Subcutaneous adipose tissue (tissue), 4 donors: ENCODE measurements around the gene KIAA0232. TPM values are rescaled to one million over a fixed set of nuclear protein-coding genes. Genes with fewer than 3 reads are reported as not detected.

Experiments
- total RNA-seq, 4 donors: library from RNA; depleted of rRNA; stranded (reverse); fragments of >200 nt; gene quantifications; one replicate each; pipeline ENCODE4 v1.1.0, GENCODE V29; 2016
- TF ChIP-seq, protein P1 (sequence below): fragments of 450-650 bp; IDR thresholded peaks from one replicate; pipeline ENCODE4 v1.5.1; 2016; ENCODE audit warnings: low read depth, mild to moderate bottlenecking, control low read depth, antibody characterized with exemption, moderate library complexity

The KIAA0232 gene
- total RNA-seq, 4 donors from 2014 or later = 24.3 to 36.5 (median 31.0) TPM

DNA sequence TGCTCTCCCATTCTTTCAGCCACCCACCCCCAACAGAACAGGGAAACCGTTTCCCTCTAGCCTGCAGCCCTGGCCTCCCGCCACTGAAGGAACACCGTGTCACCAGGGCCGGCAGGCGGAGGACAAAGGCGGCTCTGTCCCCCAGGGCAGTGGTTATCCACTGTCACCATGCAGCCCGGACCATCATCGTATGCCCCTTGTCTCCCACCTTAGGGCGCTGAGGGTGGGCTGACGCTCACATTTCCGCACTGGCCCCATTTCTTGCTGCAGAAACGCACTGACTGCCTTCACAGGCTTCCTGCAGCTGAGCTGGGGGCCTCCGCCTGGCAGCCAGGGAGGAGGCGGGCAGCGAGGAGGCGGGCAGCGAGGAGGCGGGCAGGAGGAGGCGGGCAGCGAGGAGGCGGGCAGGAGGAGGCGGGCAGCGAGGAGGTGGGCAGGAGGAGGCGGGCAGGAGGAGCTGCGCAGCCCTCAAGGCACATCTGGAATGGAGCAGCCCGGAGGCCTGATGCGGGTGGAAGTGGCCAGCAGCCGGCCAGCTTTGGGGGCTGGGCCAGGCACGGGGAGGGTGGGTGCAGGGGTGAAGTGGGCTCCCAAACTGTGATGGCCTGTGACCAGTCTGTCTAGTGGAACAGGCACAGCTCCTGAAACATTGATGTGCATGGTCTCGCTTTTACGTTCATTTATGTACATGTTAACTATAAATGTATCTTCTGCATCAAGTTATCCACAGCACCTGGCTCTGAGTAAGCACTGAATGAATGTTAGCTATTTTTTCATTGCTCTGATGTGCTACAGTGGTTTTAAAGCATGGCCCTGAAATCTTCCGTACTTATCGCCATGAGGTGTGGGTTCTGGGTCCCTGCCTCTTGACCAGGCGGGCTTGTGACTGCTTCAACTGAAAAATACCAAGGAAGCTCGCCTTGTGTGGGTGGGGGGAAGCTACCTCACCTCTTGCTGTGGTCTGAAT is 20.6 kb upstream of the KIAA0232 start:
- TF ChIP-seq, protein P1, sequence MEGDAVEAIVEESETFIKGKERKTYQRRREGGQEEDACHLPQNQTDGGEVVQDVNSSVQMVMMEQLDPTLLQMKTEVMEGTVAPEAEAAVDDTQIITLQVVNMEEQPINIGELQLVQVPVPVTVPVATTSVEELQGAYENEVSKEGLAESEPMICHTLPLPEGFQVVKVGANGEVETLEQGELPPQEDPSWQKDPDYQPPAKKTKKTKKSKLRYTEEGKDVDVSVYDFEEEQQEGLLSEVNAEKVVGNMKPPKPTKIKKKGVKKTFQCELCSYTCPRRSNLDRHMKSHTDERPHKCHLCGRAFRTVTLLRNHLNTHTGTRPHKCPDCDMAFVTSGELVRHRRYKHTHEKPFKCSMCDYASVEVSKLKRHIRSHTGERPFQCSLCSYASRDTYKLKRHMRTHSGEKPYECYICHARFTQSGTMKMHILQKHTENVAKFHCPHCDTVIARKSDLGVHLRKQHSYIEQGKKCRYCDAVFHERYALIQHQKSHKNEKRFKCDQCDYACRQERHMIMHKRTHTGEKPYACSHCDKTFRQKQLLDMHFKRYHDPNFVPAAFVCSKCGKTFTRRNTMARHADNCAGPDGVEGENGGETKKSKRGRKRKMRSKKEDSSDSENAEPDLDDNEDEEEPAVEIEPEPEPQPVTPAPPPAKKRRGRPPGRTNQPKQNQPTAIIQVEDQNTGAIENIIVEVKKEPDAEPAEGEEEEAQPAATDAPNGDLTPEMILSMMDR = no peak

DNA sequence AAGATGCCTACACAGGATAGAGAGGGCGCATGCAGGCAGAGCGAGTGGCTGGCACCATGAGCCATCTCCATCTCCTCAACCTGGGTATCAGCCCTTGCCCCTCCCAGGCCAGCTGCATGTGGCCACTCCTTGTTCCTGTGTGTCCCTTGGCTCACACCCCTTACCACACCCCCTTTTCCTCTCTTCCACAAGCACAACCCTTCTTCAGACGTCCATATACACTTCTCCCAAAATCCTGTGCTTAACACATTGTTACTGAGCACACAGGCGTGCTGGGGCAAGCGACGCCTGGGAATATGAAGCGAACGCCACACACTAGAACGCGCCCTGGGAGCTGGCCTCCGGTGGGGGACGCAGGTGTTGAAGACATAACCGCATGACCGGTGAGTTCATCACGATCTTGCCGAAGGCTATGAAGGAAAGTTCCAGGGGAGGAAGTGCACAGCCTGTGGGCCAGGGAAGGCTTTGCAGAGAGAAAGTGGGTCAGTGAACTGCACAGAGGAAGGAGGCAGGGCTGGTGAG is 19.1 kb upstream of the KIAA0232 start:
- TF ChIP-seq, protein P1 = no peak

DNA sequence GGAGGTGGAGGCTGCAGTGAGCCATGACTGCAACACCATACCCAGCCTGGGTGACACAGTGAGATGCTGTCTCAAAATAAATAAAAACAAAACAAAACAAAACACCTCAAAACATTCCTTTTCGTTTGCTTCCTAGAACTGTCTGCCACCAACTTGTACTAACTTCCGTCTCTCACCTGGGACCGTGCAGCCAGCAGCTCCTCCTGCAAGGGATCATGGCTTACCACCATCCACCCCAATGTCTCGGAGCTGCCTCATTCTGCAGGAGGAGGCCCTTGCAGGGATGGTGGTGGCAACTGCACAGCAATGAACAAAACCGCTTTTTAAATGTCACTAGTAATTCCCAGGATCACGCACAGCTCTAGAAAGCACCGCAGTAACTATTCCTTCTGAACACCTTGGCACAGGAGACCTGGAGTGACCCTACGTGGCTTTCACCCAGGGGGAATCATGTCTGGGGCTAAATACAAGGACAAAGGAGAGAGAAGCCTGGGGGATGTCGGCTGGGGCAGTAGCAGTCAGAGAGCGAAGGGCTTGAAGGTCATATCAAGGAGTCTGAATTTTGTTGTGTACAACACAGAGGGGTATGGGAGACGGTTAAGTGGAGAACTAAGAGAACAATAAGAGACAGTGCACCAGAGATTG is 17.4 kb upstream of the KIAA0232 start:
- TF ChIP-seq, protein P1 = no peak

DNA sequence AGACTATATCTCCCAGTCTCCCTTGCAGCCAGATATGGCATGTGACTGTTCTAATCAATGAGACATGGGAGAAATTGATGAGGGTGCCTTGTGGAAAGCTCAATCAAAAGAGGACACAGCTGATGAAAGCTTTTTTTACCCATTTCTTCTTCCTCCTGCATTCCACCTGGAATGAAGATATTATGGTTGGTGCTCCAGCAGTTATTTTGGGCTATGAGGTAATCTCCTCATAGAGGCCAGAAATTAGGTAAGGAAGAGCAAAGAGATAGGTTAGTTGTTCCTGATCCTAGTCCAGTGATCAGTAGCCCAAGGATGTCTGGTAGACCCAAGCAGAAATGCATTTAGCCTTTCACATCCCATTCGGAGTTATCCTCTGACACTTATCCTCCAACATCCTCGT is 16.8 kb upstream of the KIAA0232 start:
- TF ChIP-seq, protein P1 = no peak

DNA sequence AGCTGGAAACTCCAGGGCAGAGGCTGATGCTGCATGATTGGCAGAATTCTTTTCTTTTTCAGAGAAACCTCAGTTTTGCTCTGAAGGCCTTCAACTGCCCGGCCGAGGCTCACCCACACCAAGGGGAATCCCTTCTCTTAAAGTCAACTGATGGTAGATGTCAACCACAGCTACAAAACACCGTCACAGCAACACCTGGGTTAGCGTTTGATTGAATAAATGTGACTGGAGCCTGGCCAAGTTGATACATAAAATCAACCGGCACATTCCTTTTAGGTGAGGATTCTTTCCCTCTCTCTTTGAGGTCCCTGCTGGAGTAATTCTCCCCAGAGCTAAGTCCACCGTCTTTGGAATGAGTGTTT is 15.2 kb upstream of the KIAA0232 start:
- TF ChIP-seq, protein P1 = no peak

DNA sequence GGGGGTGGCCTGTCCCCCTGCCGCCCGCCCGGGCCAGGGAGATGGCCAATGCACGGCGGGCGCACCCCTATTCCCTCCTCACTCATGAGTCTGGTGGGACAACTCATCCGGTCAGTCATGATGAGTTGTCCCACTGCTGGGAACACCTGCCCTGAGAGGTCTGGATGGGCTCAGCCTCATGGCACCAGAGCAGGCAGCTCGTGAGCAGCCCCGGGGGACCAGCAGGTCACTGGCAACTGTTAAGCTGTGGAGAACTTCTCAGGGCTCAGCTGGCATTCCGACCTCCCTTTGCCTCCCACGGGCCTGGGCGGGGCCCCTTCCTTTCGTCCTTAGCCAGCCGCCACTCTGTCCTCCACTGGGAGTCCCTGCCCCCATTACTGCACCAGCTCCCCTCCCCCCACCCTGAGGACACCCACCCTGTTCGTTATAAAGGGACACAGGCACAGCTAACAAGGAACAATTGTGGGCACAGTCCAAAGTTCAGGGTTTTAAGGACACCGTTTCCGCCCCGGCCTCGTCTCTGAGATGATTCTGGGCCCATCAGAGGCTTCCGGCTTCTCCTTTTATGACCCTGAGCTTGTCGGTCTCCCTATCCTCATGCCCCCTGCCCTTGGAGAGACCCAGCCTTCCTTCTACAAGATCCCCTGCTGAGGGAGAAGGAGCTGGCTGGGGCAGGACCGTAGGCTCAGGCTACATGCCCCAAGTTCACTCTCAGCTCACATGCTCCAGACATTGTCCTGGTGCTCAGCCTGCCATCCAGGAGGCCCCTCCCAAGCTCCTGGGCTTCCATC is 14.6 kb upstream of the KIAA0232 start:
- TF ChIP-seq, protein P1 = no peak
